ENCODE data around the gene COTL1. TPM values are rescaled to one million over a fixed set of nuclear protein-coding genes. Genes with fewer than 3 reads are reported as not detected.

COTL1 gene
- total and polyA plus RNA-seq, 9 of the 15 experiments (the other 6 are each of a cell fraction or from before 2014, with no cell fraction given) = 27.7 to 185 (median 72.5) TPM

DNA sequence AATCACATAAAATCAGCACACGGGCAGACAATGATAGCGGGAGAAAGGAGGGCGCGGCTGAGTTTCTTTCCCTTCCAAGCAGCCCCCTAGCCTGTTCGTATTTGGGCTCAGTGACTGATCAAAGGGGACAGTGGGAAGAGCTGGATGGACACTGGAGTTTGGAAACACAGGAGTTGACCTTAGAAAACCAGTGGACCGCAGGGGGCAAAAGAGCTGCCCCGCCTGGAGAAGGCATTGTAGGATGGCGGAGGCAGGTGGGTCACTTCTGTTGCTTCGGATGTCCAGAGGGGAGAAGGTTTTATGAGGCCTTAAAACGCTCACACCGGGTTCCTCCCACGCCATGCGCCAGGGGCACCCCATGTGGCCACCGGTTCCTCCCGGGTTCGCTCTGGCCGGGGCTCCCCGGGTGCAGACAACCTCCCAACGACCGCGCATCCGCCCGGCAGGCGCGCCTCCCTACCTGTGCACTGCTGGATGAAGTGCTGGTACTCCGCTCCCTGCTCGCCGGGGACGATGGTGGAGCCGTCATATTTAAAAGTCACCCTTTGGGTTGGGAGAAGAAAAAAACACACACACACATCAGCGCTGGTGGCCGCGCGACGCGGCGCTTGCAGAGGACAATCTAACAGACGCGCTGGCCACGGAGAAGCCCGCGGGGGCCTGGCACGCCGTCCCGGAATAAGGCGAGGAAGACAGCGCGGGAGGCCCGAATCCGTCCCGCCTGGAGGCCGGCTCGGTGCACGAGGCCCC, 662 bp downstream of the COTL1 start (continued):
- TF ChIP-seq, protein P1, sequence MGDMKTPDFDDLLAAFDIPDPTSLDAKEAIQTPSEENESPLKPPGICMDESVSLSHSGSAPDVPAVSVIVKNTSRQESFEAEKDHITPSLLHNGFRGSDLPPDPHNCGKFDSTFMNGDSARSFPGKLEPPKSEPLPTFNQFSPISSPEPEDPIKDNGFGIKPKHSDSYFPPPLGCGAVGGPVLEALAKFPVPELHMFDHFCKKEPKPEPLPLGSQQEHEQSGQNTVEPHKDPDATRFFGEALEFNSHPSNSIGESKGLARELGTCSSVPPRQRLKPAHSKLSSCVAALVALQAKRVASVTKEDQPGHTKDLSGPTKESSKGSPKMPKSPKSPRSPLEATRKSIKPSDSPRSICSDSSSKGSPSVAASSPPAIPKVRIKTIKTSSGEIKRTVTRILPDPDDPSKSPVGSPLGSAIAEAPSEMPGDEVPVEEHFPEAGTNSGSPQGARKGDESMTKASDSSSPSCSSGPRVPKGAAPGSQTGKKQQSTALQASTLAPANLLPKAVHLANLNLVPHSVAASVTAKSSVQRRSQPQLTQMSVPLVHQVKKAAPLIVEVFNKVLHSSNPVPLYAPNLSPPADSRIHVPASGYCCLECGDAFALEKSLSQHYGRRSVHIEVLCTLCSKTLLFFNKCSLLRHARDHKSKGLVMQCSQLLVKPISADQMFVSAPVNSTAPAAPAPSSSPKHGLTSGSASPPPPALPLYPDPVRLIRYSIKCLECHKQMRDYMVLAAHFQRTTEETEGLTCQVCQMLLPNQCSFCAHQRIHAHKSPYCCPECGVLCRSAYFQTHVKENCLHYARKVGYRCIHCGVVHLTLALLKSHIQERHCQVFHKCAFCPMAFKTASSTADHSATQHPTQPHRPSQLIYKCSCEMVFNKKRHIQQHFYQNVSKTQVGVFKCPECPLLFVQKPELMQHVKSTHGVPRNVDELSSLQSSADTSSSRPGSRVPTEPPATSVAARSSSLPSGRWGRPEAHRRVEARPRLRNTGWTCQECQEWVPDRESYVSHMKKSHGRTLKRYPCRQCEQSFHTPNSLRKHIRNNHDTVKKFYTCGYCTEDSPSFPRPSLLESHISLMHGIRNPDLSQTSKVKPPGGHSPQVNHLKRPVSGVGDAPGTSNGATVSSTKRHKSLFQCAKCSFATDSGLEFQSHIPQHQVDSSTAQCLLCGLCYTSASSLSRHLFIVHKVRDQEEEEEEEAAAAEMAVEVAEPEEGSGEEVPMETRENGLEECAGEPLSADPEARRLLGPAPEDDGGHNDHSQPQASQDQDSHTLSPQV (IDR thresholded peaks at IDR 0.05) = no peak
- TF ChIP-seq ZKSCAN8 (CRISPR knock-in tag; IDR thresholded peaks at IDR 0.05) = no peak
- TF ChIP-seq ZNF384 (IDR thresholded peaks at IDR 0.05; ENCODE audit: low read depth, low read length) = no peak
- no peak for TF ChIP-seq HDAC3 (IDR thresholded peaks at IDR 0.05; ENCODE audit: borderline replicate concordance, partially characterized antibody)
- no peak for TF ChIP-seq MECOM (CRISPR knock-in tag; IDR thresholded peaks at IDR 0.05)
- TF ChIP-seq PRMT5 (CRISPR knock-in tag; IDR thresholded peaks at IDR 0.05) = peak; percentile 40; the same call in 1 of the 2 replicates
- no peak for TF ChIP-seq CBX5 (IDR thresholded peaks at IDR 0.05; ENCODE audit: borderline replicate concordance, low read depth)
- no peak for TF ChIP-seq LCOR (CRISPR knock-in tag; IDR thresholded peaks at IDR 0.05)
- TF ChIP-seq EGR1 (conservative IDR thresholded peaks at IDR 0.05) = peak; percentile 40
- TF ChIP-seq NR1H2 (CRISPR knock-in tag; IDR thresholded peaks at IDR 0.05) = 0 out of 2 replicates have a peak, but pooled peaks have one; percentile 72
- TF ChIP-seq, protein P2, sequence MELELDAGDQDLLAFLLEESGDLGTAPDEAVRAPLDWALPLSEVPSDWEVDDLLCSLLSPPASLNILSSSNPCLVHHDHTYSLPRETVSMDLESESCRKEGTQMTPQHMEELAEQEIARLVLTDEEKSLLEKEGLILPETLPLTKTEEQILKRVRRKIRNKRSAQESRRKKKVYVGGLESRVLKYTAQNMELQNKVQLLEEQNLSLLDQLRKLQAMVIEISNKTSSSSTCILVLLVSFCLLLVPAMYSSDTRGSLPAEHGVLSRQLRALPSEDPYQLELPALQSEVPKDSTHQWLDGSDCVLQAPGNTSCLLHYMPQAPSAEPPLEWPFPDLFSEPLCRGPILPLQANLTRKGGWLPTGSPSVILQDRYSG (tag; conservative IDR thresholded peaks at IDR 0.05; ENCODE audit: low read depth) = no peak
- no peak for TF ChIP-seq HDAC2 (IDR thresholded peaks at IDR 0.05)
- no peak for TF ChIP-seq POLR3A (IDR thresholded peaks at IDR 0.05; ENCODE audit: borderline replicate concordance, extremely low read depth, insufficient read depth, insufficient read length)
- TF ChIP-seq, protein P3, sequence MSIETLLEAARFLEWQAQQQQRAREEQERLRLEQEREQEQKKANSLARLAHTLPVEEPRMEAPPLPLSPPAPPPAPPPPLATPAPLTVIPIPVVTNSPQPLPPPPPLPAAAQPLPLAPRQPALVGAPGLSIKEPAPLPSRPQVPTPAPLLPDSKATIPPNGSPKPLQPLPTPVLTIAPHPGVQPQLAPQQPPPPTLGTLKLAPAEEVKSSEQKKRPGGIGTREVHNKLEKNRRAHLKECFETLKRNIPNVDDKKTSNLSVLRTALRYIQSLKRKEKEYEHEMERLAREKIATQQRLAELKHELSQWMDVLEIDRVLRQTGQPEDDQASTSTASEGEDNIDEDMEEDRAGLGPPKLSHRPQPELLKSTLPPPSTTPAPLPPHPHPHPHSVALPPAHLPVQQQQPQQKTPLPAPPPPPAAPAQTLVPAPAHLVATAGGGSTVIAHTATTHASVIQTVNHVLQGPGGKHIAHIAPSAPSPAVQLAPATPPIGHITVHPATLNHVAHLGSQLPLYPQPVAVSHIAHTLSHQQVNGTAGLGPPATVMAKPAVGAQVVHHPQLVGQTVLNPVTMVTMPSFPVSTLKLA (conservative IDR thresholded peaks at IDR 0.05) = no peak; a peak in 1 of 4 replicates
- no peak for TF ChIP-seq ZFP1 (CRISPR knock-in tag; IDR thresholded peaks at IDR 0.05)
- TF ChIP-seq ESRRB (CRISPR knock-in tag; IDR thresholded peaks at IDR 0.05; ENCODE audit: borderline replicate concordance) = no peak
- no peak for TF ChIP-seq HNRNPL (IDR thresholded peaks at IDR 0.05; ENCODE audit: low read depth, low read length)
- TF ChIP-seq ADNP (tag; IDR thresholded peaks at IDR 0.05) = no peak
- TF ChIP-seq, protein P4, sequence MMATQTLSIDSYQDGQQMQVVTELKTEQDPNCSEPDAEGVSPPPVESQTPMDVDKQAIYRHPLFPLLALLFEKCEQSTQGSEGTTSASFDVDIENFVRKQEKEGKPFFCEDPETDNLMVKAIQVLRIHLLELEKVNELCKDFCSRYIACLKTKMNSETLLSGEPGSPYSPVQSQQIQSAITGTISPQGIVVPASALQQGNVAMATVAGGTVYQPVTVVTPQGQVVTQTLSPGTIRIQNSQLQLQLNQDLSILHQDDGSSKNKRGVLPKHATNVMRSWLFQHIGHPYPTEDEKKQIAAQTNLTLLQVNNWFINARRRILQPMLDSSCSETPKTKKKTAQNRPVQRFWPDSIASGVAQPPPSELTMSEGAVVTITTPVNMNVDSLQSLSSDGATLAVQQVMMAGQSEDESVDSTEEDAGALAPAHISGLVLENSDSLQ (IDR thresholded peaks at IDR 0.05) = no peak
- no peak for TF ChIP-seq ZNF57 (CRISPR knock-in tag; IDR thresholded peaks at IDR 0.05)
- TF ChIP-seq TSC22D4 (tag; IDR thresholded peaks at IDR 0.05) = no peak
- no peak for TF ChIP-seq ZNF668 (CRISPR knock-in tag; IDR thresholded peaks at IDR 0.05)

All from K562 (cell line).